HG02943 (cell line): ENCODE results near the gene EHBP1L1.

ENCODE experiments used
- ATAC-seq: cut with Tn5 transposase; IDR thresholded peaks from one replicate; pipeline ENCODE4 v1.9.1; 2021; ENCODE audit warnings: mild to moderate bottlenecking, low read depth, moderate library complexity; ENCODE audit not compliant: unreplicated experiment

The EHBP1L1 gene

DNA sequence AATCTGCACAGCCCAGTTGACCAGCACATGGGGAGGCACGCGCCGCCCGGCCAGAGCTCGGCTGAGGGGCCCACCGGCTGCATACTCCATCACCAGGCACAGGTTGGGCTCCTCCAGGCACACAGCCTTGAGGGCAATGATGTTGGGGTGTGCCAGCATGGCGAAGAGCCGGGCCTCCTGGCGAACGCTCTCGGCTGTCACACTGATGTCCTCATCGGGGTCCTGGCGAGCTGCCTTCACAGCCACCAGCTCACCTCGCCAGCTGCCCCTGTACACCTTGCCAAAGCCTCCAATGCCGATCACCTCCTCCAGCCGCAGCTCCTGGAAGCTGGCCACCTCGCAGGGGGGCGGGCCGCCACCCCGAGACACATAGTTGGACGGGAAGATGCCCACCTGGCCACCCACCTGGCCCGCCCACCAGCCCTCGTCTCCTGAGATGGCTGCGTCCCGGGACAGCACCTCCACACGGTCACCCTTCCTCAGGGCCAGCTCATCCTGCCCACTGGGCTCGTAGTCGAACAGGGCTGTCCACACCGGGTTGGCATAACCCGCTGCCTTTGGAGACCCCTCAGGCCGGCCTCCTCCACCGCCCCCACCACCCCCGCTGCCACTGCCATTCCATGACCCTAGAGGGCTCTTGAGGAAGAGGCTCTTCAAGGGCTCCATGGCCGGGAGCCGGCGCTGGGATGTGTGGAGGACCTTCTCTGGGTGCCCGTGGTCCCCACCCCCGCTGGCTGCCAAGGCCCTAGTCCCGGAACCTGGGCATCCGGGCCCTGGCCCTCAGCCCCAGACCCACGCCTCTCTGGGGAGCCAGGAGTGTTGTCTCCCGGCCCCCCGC is 37.5 kb downstream of the EHBP1L1 start:
- ATAC-seq = no peak

DNA sequence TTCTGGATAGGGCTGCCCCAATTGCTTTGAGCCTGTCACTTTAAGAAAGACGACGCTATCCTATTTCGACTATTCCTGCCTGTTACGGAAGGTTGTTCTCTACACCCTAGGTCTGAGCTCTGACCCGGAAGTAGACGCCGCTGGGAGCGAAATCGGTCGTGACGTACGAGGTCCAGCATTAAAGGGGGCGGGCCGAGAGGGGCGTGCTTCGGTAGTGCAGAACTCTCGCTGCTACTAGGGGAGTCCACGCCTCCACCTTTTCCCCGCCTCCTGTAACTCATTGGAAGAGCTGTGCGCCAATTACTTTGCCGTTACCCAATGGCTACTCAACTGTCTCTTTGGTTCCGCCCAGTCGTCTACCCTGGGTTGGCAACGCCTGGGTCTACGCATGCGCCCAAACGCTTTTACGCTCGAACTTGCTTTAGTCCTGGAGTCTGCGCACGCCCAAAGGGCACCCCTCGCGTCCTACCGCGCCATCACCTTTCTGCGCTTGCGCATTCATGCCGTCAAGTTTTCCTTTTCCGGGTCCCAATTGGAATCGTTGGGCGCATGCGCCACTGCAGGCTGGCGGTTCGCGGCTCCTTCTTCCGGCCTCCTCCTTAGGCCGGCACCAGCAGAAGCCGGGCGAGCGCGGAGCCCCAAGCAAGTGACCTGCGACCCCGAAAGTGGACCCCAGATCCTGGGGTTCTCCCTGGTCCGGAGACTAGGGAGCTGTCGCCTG is 39.5 kb downstream of the EHBP1L1 start, which contains the start of gene PCNX3:
PCNX3 (plus strand) TSS at position 548 of the 721 bp plus-strand sequence. CDS start 536 bp downstream, outside the sequence.
- ATAC-seq = peak; percentile 81

DNA sequence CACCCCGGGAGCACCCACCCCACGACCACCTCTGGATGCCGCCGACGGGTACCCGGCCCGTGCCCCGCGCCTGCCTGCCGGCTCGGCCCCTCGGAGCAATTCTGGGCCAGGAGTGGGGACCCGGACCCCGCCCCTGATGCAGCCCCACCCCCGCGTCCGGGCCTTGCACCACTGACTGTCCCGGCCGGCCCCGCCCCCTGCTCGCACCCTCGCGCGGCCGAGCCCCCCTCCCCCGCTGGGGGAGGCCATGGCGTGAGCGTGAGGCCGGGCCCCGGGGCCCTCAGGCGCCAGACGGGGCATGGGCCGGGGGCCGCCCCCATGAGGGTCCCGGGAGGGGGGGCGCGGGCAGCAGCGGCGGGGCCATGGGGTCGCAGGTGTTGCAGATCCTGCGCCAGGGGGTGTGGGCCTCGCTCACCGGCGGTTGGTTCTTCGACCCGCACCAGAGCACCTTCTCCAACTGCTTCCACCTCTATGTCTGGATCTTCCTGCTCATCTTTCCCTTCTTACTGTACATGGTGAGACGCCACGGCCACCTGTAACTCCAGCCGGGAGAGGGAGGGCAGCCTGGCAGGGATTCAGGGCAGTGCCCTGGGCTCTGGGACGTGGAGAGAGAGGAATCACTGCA is 40.2 kb downstream of the EHBP1L1 start:
- ATAC-seq = peak; percentile 0

DNA sequence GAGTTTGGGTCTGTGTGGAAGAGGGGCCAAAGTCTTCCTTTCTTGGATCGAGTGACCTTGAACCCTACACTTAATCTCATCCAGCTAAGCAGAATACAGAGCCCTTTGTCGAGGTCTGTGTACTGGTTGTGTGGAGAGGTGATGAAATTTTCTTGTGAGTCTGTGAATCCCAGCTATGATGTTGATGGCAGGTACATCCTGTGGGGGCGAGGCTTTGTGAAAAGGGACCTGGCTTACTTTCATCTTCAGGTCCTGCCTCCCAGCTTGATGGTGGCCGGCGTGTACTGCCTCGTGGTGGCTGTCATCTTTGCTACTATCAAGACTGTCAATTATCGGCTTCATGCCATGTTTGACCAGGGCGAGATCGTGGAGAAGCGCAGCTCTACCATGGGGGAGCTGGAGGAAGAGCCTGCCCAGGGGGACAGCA is 40.7 kb downstream of the EHBP1L1 start:
- no peak for ATAC-seq

DNA sequence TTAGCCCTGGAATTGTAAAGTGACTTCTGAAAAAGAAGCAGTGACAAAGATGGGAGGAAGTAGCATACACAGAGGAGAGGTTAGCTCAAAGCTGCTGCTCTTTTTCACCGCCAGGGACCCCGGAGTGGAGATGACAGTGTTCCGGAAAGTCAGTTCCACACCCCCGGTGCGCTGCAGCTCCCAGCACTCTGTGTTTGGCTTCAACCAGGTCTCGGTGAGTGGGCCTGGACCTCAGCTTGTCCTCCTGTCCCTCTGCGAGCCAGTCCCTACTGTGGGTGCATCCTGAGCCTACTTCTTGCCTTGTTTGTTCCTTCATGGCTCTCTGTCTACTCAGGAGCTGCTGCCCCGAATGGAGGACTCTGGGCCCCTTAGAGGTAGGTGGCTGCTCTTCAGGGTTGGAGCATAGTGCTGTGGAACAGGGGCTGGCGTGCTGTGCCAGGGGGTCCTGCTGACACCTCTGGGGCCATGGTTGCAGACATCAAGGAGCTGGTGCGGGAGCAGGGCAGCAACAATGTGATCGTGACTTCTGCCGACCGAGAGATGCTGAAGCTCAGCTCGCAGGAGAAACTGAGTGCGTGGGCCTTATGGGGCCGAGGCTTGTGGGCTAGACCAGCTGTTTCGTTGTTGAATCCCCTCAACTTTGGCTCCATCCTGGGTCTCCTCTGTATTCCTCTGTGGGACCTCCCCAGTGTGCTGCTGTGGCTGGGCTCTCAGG is 41.4 kb downstream of the EHBP1L1 start:
- no peak for ATAC-seq

DNA sequence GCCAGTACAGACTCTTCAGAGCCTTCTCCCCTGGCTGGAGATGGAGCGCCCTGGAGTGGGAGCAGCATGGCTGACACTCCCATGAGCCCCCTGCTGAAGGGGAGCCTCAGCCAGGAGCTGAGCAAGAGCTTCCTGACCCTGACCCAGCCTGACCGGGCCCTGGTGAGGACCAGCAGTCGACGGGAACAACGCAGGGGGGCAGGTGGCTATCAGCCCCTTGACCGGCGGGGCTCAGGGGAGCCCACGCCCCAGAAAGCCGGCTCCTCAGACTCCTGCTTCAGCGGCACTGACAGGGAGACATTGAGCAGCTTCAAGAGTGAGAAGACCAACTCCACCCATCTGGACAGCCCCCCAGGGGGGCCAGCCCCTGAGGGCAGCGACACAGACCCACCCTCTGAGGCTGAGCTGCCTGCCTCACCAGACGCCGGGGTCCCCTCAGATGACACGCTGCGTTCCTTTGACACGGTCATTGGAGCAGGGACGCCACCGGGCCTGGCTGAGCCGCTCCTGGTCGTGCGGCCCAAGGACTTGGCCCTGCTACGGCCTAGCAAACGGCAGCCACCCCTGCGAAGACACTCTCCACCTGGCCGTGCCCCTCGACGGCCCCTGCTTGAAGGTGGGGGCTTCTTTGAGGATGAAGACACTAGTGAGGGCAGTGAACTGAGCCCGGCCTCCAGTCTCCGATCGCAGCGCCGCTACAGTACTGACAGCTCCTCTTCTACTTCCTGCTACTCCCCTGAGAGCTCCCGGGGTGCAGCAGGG is 42.3 kb downstream of the EHBP1L1 start:
- ATAC-seq = no peak

DNA sequence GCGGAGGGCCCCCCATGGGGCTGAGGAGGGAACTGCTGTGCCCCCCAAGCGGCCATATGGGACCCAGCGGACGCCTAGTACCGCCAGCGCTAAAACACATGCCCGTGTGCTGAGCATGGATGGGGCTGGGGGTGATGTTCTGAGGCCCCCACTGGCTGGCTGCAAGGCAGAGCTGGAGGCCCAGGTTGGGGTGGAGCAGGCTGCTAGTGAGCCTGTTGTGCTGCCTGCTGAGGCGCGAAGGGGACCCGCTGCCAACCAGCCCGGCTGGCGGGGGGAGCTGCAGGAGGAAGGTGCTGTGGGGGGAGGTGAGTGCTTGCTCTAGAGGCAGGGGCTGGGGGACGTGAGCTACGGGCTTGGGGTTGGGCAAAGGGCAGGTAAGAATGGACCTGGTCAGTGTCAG is 42.9 kb downstream of the EHBP1L1 start:
- ATAC-seq = no peak

DNA sequence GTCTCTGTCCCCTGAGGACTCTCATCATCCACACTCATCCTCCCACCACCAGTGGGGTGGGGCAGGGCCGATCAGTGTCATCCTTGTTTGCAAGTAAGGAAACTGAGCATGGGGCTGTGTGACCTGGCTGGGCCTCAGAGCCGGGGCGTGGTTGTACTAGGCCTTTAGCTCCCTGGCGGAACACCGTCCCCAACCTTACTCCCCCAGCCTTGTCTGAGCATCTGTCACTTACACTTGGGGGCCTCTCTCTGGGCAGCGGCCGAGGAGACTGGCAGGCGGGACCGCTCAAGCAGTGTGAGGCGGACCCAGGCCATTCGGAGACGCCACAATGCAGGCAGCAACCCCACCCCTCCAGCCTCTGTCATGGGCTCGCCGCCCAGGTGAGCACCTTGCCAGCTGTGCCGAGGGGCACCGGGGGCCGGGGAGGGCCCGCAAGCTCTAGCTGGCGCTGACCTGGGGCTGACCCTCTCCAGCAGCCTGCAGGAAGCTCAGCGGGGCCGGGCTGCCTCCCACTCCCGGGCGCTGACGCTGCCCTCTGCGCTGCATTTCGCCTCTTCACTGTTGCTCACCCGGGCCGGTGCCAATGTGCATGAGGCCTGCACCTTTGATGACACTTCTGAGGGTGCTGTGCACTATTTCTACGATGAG is 43.6 kb downstream of the EHBP1L1 start:
- no peak for ATAC-seq

DNA sequence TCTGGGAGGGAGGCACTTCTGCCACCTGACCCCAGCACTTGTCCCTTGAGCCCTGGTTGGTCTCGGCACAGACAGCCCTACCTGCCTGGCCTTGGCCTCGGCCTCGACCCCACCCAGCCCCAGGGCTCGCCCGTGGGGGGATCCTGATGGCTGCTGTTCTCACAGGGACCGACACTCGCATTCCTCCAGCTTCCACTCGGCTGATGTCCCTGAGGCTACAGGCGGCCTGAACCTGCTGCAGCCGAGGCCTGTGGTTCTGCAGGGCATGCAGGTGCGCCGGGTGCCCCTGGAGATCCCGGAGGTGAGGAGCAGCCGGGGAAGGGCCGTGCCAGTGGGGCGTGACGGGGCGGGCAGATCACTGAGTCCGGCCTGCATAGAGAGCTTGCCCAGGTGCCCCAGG is 44.8 kb downstream of the EHBP1L1 start:
- ATAC-seq = no peak

GRCh38 chr11:65621460-65621859 is 45.6 kb downstream of the EHBP1L1 start:
- no peak for ATAC-seq

DNA sequence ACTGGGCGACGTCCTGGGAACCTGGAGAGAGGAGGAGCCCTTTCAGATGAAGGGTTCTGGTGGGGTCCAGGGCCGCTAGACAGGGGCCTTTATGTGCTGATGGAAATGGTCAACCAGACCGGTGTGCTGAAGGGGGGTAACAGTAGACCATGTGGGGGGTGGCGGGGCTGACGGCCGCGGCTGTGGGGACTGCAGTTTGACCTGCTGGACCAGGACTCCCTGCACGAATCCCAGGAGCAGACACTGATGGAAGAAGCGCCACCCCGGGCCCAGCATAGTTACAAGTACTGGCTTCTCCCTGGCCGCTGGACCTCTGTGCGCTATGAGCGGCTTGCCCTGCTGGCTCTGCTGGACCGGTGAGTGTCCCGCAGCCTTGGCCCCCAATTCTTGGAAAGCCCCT is 46.2 kb downstream of the EHBP1L1 start:
- ATAC-seq = no peak

DNA sequence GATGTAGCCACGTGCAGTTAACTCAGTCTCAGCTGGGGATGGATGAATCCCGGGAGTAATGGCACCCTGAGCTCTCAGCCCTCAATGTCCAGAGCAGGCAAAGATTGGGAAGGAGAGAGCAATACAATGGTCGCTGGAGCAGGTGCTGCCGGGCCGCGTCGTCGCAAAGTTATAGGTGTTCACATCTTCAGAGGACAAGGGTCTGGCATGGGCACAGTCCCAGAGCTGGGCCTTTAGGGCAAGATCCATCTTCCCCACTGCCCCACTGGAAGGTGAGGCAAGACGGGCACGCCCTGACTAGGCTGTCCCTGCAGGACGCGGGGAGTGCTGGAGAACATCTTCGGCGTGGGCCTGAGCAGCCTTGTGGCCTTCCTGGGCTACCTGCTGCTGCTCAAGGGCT is 47.3 kb downstream of the EHBP1L1 start:
- no peak for ATAC-seq

- no peak for ATAC-seq
These were observed 48.2 kb downstream of the EHBP1L1 start for GRCh38 chr11:65623852-65624616.

GRCh38 chr11:65624931-65625627 is 49.2 kb downstream of the EHBP1L1 start:
- no peak for ATAC-seq

DNA sequence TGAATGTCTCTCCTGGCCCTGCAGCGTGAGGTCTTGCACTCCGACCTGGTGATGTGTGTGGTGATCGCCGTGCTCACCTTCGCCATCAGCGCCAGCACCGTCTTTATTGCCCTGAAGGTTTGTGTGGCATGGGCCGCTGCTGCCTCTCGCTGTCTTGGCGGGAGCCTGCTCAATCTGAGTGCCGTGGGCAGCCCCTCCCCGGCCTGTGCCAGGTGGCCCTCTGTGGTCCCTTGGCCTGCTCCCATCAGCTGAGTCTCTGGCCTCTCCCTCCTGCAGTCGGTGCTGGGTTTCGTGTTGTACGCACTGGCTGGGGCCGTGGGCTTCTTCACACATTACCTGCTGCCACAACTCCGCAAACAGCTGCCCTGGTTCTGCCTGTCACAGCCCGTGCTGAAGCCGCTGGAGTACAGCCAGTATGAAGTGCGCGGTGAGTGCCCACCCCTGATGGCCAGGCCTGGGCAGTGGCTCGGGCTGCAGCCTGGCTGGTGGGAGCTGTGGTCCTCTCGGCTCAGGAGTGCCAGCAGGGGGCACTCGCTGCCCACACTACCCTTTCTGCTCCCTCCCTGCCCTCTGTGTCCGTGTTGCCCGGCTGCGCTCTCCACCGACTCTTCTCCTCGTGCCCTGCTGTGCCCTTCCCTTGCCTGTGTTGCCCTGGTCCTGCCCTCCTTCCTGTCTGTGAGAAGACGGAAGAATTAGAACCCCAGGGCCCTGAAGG is 49.9 kb downstream of the EHBP1L1 start:
- ATAC-seq = no peak

DNA sequence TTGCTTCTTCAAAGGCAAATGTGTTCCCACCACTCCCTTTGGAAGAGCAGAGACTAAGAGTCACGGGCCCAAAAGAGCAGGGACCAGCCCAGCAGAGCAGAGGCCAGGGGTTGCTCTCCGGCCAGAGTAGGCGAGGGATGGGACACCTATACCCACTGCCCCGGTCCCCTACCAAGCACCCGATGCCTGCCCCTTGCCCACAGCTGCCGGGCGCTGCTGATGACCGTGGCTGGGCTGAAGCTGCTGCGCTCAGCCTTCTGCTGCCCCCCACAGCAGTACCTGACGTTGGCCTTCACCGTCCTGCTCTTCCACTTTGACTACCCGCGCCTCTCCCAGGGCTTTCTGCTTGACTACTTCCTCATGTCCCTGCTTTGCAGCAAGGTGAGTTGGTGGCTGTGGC is 51.3 kb downstream of the EHBP1L1 start:
- no peak for ATAC-seq

- no peak for ATAC-seq
These were observed 53.7 kb downstream of the EHBP1L1 start for GRCh38 chr11:65629579-65629978.

DNA sequence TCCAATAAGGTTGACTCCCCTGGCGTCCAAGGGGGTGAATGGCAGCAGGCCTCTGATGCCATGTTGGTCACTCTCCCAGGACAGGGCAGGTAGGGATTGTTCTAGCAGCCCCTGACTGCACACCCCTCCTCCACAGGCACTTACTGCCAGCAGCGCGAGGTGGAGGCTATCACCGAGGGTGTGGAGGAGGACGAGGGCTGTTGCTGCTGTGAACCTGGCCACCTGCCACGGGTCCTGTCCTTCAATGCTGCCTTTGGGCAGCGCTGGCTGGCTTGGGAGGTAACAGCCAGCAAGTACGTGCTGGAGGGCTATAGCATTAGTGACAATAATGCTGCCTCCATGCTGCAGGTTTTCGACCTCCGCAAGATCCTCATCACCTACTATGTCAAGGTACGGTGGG is 54.4 kb downstream of the EHBP1L1 start:
- ATAC-seq = no peak
